HG03342 (cell line): ENCODE results near the gene NOVA1.
"Not testable (repeated sequence)": the region's sequence is repeated elsewhere in the genome, so short reads cannot be mapped to it uniquely, and the experiment has no call there.

Experiments used
- ATAC-seq: cut with Tn5 transposase; IDR thresholded peaks from one replicate; pipeline ENCODE4 v1.9.1; 2021; ENCODE audit warnings: mild to moderate bottlenecking, moderate library complexity; ENCODE audit not compliant: unreplicated experiment

NOVA1 gene, protein sequence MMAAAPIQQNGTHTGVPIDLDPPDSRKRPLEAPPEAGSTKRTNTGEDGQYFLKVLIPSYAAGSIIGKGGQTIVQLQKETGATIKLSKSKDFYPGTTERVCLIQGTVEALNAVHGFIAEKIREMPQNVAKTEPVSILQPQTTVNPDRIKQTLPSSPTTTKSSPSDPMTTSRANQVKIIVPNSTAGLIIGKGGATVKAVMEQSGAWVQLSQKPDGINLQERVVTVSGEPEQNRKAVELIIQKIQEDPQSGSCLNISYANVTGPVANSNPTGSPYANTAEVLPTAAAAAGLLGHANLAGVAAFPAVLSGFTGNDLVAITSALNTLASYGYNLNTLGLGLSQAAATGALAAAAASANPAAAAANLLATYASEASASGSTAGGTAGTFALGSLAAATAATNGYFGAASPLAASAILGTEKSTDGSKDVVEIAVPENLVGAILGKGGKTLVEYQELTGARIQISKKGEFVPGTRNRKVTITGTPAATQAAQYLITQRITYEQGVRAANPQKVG

DNA sequence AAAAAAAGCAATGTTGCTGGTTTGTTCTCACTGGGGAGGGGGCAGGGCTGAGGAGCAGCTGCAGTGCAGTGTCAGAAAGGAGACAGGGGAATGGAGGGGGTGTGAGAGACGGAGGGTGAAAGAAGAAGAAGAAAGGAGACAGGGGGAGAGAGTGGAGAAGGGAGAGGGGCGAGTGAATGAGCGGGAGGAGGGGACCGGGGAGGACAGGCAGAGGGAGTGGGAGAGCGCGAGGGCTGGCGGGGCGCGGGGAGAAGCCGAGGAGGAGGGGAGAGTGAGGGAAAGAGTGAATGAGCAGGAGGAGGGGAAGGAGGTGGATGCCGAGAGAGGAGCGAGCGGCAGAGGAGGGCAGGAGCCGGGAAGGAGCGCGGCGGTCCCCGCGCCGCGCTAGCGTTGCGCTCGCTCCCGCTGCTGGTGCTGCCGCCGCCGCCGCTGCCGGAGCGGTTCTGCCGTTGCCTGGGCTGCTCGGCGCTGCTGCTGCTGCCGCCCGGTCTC, at the start of gene NOVA1:
Gene NOVA1, minus strand, starts transcription at position 445 of the 492 bp plus-strand sequence. CDS start 597 bp downstream, outside the sequence.
- no peak for ATAC-seq

DNA sequence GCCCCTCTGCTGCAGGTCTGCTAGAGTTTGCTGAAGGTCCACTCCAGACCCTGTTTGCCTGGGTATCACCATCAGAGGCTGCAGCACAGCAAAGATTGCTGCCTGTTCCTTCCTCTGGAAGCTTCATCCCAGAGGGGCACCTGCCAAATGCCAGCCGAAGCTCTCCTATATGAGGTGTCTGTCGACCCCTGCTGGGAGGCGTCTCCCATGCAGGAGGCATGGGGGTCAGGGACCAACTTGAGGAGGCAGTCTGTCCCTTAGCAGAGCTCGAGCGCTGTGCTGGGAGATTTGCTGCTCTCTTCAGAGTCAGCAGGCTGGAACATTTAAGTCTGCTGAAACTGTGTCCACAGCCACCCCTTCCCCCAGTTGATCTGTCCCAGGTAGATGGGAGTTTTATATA, 47.2 kb upstream of the NOVA1 start:
- ATAC-seq, result not testable (repeated sequence)

DNA sequence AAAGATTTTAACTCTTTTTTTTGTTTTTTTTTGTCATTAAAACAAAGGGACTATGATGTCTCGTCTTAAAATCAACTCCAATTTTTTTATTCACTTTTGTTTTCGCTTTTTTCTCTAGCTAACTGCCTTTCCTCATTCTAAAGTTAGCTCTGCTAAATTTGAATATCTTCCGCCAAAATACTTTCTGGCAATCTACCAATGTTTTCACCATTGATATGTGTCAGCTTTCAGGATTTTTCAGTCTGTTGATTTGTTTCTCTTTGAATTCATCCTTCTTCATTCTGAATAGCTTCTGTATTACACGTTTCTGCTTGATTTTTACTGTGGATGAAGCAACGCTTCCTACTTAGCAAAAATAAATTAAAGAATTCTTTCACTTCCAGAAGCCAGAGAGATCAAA, 38.7 kb upstream of the NOVA1 start:
- ATAC-seq, result no peak

DNA sequence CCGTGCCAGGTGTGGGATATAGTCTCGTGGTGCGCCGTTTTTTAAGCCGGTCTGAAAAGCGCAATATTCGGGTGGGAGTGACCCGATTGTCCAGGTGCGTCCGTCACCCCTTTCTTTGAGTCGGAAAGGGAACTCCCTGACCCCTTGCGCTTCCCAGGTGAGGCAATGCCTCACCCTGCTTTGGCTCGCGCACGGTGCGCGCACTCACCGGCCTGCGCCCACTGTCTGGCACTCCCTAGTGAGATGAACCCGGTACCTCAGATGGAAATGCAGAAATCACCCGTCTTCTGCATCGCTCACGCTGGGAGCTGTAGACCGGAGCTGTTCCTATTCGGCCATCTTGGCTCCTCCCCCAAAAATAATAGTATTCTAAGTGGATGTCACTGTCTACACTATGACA, 37.1 kb upstream of the NOVA1 start:
- not testable (repeated sequence) for ATAC-seq

DNA sequence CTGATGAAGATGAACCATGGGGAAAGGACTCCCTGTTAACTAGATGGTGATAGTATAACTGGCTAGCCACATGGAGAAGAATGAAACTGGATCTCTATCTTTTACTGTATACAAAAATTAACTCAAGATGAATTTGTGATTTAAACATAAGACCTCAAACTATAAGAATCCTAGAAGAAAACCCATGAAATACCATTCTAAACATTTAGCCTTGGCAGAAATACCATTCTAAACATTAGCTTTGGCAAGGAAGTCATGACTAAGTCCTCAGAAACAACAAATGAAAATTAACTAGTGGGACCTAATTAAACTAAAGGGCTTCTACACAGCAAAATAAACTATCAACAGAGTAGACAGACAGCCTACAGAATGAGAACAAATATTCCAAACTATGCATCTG, 28.4 kb upstream of the NOVA1 start:
- ATAC-seq, result no peak

DNA sequence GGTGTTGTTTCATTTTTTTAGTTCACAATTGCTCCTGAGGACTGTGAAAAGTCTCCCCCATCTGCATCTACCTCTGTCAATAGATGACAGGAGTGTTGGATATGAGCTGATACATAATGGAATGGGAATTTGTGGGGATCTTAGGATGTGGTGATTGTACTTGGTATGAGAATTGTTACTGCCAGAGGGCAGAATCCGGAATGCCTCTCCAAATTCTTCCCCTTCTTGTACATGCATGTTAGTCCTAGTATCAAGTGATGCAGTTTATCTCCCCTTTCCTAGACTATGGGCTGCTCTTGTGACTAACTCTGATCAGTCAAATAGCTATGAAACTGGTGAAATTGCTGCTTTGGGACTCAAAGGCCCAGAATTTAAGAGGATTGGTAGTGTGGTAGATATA, 24.8 kb upstream of the NOVA1 start:
- no peak for ATAC-seq

DNA sequence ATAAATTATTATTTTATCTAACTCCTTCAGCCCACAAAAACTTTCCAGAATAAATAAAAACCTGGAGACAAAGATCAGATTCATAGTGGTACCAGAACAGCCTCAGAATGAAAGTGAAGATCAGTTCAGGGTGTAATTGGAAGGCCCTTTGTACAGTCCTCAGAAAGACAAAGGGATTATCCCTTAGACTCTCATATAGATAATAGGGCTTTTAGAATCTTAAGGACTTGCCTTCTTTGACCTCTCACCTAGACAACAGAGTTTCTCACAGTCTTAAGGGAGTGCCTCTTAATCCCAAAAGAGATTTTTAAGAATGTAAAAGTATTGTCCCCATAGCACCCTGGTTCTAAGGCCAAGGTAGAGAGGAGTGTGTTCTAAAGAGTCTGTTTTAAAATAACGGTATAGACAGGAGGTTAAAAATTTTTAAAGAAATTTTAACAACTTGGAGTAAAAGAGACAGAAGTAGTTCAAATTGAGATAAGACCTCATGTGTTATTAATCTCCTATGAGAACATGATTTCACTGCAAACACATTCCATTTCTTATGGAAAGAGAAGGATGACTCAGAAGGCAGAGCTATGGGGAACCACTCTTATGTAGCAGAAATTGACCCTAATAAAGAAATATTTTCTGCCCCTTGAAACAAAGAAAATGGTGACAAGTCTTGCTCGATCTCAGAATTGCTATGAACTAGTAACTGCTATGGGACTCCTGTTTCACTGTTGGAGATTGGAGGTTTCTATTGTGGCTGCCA, 24.2 kb upstream of the NOVA1 start:
- no peak for ATAC-seq

DNA sequence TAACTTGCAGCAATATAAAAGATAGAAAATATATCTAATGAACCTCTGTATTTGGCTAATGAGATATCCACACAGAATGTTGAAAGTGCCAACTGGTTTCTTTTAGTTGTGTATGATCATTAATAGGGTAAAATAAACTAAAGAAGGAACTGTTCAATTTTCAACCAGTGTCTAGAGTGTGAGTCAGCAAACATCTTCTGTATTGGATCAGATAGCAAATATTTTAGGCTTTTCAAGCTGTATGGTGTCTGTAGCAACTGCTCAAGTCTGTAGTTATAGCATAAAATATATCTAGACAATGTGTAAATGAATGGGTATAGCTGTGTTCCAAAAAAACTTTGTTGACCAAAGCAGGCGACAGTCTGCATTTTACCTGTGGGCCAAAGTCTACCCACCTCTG, 23.5 kb upstream of the NOVA1 start:
- no peak for ATAC-seq

DNA sequence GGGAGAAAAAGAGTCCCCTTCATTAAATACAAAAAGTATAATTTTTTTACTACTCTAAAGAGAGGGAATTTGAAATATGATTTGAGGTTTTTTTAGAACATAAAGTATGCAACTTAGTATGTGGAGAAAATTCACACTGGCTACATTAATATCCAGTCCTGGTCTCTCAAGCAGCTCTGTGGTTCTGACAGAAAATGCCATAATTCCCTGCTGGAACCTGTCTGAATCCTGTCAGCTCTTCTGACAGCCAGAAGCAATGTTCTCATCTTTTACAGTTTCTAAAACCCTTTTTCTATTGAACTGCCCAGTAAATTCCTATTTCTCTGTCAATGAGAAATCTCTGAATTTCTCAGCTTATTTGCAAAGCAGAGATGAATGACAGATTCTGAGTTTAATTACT, 13.4 kb upstream of the NOVA1 start:
- no peak for ATAC-seq

DNA sequence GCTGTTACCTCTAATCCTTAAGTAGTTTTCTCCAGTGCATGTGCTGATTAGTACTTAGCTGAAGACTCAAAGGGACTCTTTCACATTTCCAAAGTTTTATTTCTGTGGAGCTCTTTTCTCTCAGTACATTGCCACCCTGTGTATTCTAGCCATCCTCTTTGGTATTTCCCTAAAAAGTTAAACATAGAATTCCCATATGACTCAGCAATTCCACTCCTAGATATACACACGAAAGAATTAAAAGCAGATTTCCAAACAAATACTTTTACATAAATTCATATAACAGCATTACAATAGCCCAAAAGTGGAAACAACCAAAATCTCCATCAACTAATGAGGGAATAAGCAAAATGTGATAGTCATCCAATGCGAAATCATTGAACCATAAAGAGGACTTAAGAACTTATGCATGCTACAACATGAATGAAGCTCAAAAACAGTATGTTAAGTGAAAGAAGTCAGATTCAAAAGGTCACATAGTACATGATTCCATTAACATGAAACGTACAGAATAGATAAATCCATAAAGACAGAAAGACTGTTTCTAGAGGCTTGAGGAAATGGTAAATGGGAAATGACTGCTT, 9.0 kb upstream of the NOVA1 start:
- no peak for ATAC-seq

DNA sequence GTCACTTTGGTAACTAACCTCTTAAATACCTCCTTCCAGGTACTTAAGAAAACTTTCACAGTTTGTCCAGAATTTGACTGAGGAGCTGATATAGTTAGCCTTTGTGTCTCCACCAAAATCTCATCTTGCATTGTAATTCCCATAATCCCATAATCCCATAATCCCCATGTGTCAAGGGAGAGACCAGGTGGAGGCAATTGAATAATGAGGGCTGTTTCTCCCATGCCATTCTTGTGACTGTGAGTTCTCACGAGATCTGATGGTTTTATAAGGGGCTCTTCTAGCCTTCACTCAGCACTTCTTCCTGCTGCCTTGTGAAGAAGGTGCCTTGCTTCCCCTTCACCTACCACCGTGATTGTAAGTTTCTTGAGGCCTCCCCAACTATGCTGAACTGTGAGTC, 7.8 kb upstream of the NOVA1 start:
- no peak for ATAC-seq

DNA sequence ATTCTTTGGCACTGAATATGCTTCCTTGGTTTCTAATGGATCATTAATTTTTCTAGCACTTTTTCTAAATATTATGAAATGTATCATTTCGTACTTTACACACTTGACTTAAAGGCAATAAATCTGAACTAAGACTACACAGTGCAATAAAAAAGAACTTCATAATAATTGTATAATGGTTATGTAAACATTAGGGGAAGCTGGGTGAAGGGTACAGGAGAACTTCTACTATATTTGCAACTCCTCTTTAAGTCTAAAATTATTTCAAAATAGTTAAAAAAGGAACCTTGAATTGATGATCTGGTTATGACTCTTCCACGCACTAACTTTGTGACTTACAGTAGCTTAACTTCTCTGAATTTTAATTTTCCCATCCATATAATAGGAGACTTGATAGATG, 5.1 kb upstream of the NOVA1 start:
- no peak for ATAC-seq

DNA sequence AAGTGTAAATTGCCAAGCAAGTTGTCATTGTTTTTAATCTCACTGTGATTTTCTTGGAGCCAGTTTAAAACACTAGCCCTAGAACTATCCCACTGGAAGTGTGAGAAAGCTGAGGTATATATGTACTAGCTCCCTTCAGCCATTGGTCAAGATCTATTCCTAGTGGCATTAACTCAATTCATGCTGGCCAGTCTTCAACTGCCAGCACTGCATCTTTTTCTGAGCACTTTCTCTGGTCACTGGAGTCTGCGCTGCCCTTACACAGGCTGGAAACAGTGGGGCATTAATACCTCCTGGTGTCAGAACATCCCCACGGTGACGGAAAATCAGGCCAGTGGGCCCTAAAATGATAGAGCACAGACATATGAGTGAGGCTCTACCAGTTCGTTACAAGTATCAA, 4.0 kb upstream of the NOVA1 start:
- ATAC-seq, result no peak

DNA sequence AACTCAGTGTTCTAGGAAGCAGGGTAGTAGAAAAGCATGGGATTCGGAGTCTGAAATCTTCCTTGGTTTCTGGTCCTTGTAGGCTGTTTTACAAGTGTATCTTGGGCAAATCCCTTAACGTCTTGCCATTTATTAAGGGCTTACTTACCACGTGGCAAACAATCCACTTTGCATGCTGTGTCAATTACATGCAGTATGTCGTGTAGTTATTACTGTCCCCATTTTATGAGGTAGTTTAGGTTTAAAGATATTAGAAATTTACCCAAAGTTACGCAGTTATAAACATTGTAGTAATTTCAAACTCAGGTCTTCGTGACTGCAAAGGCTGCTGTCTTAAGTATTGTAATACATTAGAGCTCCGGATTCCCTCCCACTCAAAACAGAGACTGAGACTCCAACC, 1.5 kb upstream of the NOVA1 start:
- no peak for ATAC-seq

DNA sequence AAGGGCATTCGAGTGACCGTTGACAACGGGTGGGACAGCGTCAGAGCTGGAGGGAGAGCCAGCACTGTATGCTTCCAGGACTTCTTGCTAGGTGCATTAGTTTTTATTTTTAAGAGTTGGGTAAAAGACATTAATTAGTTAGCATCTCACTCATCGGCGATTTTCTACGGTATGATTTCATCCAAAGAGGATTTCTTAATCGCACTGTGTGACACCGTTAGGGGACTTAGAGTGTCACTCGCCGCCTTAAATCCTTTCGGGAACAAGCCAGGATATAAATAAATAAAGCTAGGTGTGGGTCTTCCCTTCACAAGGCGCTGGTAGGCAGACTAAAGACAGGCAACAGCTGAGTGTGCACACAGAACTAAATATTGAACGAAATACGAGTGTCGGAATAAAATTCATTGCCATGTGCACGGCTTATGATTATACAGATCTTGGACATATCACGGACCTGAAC, 869 bp upstream of the NOVA1 start:
- ATAC-seq, result no peak

DNA sequence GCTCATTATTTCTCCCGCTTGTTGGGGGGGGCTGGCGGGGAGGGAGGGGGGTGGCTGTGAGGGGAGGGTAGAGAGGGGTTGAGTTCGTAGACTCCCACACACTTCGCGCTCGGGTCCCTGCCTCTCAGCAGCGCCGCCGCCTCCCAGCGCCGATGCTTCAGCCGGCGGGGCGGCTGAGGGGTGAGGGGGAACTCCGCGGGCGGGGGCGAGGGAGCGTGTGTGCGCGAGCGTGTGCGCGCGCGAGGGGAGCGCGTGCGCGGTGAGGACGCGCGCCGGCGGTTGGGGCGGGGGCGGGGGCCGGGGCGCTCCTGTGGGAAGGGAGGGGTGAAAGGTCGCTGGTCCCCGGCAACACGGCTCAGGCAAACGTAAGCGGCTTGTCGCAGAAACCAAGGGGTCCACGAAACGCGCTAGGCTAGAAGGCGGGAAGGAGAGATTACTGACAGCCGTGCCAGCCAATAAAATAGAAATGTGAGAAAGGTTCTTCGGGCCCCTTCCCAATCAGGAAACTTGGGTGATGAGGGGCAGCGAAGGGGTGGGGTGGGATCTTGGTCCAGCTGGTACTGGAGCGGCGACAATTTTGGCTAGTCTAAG, 343 bp upstream of the NOVA1 start:
- no peak for ATAC-seq

DNA sequence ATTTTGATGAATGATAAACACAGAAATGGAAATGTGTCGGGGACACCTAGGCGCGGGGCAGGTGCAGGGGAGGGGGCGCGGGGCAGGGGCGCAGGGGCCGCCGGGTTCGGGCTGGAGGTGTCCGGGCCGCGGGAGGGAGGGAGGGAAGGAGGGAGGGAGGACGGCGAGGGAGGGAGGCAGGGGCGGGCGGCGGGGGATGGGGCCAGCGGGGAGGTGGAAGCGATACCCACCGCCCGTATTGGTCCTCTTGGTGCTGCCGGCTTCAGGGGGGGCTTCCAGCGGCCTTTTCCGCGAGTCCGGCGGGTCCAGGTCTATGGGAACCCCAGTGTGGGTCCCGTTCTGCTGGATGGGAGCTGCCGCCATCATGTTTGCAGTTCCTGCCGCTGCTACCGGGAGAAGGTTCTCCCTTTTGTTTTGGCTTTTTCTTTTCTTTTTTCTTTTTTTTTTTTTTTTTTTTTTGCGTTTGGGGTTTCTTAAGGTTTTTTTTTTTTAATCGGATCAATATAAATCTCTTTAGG, 703 bp downstream of the NOVA1 start:
- no peak for ATAC-seq

DNA sequence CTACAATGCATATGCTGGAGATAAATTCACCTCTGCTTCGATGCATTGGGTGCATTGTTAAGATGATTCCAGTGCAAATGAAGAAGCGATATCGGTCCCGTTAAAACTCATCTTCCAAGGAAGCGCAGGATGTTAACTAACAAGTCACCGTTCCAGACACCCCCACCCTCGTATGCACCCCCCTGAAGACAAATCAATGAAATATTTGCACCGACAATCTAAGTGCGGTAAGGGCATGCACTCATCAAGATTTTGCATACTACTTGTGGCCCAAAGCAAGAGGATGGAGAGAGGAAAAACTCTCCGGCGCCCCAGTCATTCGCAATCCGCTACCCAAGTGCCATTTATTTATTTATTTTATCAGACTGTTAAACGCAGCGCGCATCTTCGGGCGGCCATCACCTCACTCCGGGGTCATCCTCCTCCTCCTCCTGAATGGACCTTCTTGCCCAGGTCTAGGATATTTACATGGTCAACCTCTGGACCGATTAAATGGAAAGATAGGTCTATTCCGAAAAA, 1.2 kb downstream of the NOVA1 start:
- no peak for ATAC-seq

DNA sequence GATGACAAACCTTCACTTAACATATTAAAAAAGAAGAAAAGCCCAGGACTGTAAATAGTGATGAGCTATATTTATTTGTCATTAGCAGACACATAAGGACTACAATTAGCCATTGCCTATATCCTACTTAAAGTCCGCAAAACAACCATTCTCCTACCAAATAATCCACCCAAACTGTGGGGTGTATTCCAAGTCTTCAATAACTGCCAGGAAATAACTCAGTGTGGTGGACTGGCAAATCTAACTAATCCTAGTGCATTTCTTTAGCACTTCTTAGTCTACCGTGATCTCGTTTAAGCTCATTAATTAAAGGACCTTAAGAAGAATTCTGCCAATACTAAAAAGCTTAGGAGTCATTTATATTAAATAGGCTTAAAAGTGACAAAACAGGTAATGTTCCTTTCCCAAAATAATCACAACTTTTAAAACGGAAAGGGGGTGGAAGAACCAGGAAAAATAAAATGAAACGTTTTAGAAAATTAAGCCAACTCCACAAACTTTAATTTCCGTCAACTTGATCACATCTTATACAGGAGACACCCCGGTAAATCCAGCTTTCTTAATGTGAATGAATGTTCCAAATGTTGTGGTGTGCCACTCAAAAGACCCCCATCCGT, 1.8 kb downstream of the NOVA1 start:
- ATAC-seq, result no peak
